HG03469 (cell line): ENCODE measurements around the gene MTHFSD.

Source experiments
- ATAC-seq: cut with Tn5 transposase; IDR thresholded peaks from one replicate; pipeline ENCODE4 v1.9.1; 2021; ENCODE audit warnings: mild to moderate bottlenecking, moderate library complexity, moderate number of reproducible peaks; ENCODE audit not compliant: unreplicated experiment

Gene MTHFSD

GRCh38 chr16:86494039-86494564 lies 60.9 kb downstream of the MTHFSD start:
- ATAC-seq: no peak

- no peak for ATAC-seq
Measured at GRCh38 chr16:86492961-86493629, 61.9 kb downstream of the MTHFSD start.

GRCh38 chr16:86492267-86492960 lies 62.6 kb downstream of the MTHFSD start:
- ATAC-seq: no peak

GRCh38 chr16:86491640-86492023 lies 63.4 kb downstream of the MTHFSD start:
- ATAC-seq: no peak

GRCh38 chr16:86490859-86491639 lies 64.0 kb downstream of the MTHFSD start:
- no peak for ATAC-seq

- no peak for ATAC-seq
Measured at GRCh38 chr16:86485746-86486145, 69.3 kb downstream of the MTHFSD start.

GRCh38 chr16:86484240-86484639 lies 70.8 kb downstream of the MTHFSD start:
- ATAC-seq: no peak

GRCh38 chr16:86481607-86482006 lies 73.4 kb downstream of the MTHFSD start:
- no peak for ATAC-seq

- no peak for ATAC-seq
Measured at GRCh38 chr16:86480444-86480843, 74.6 kb downstream of the MTHFSD start.
